OCI-LY7 (cell line): Measurements from ENCODE around the gene TPPP3. TPM values are rescaled to one million over a fixed set of nuclear protein-coding genes. Genes with fewer than 3 reads are reported as not detected.

Experiments
- BruUV-seq: library from RNA; stranded (reverse); fragments of 400-500 nt; replicated peaks from 2 replicates; lab custom pipeline; 2021; lab: Mats Ljungman, UMichigan
- CTCF ChIA-PET: fragments of 300-600 bp; sonication (Branson Sonifier 250); formaldehyde crosslinking; loops from one replicate; lab custom pipeline; 2022; ENCODE audit warnings: antibody characterized with exemption; ENCODE audit not compliant: unreplicated experiment; lab: Charles Lee
- POLR2A ChIA-PET: fragments of 300-600 bp; sonication (Branson Sonifier 250); formaldehyde crosslinking; loops from one replicate; lab custom pipeline; 2022; ENCODE audit warnings: antibody characterized with exemption; lab: Charles Lee
- DNase-seq: peaks from one replicate; pipeline ENCODE4 v3.0.0-alpha.2; 2015; ENCODE audit warnings: low spot score
- H2AFZ ChIP-seq: fragments of 200-600 bp; sonication (generic), shearing (Covaris generic); 2 replicates; pipeline ENCODE4 v1.6.1; 2014; ENCODE audit warnings: mild to moderate bottlenecking, antibody characterized with exemption, low read length, moderate library complexity
- H3K27ac ChIP-seq: fragments of 200-600 bp; sonication (generic); 2 replicates; pipeline ENCODE4 v1.5.1; 2014; ENCODE audit warnings: mixed run types, low read depth, mild to moderate bottlenecking, moderate library complexity, low read length, inconsistent platforms; ENCODE audit not compliant: poor library complexity, severe bottlenecking
- H3K36me3 ChIP-seq: fragments of 200-600 bp; sonication (generic); 2 replicates; pipeline ENCODE4 v1.6.1; 2014; ENCODE audit warnings: mild to moderate bottlenecking, antibody characterized with exemption, low read length, moderate library complexity, mixed read lengths; ENCODE audit not compliant: insufficient read depth
- H3K4me1 ChIP-seq: fragments of 200-600 bp; sonication (generic); 2 replicates; pipeline ENCODE4 v1.5.1; 2014; ENCODE audit warnings: mild to moderate bottlenecking, low read length; ENCODE audit not compliant: insufficient read depth, poor library complexity, severe bottlenecking
- H3K4me2 ChIP-seq: fragments of 200-600 bp; sonication (generic); 2 replicates; pipeline ENCODE4 v1.6.1; 2014; ENCODE audit warnings: mild to moderate bottlenecking, low read length
- H3K4me3 ChIP-seq: fragments of 200-600 bp; sonication (generic); 2 replicates; pipeline ENCODE4 v1.5.1; 2014; ENCODE audit warnings: mild to moderate bottlenecking, low read depth, low read length; ENCODE audit not compliant: poor library complexity, severe bottlenecking
- H3K79me2 ChIP-seq: fragments of 200-600 bp; sonication (generic); 2 replicates; pipeline ENCODE4 v1.6.1; 2016; ENCODE audit warnings: low read depth, mild to moderate bottlenecking, low read length, moderate library complexity, mixed read lengths; ENCODE audit not compliant: insufficient read depth
- H3K9me2 ChIP-seq: fragments of 200-600 bp; sonication (generic); 2 replicates; pipeline ENCODE4 v1.6.1; 2016; ENCODE audit warnings: mild to moderate bottlenecking, low read length, mixed read lengths; ENCODE audit not compliant: insufficient read depth
- H3K9me3 ChIP-seq: fragments of 200-600 bp; sonication (generic); 2 replicates; pipeline ENCODE4 v1.6.1; 2014; ENCODE audit warnings: mild to moderate bottlenecking, mixed run types, low read length, mixed read lengths
- H4K20me1 ChIP-seq: fragments of 200-600 bp; sonication (generic); 2 replicates; pipeline ENCODE4 v1.6.1; 2014; ENCODE audit warnings: mild to moderate bottlenecking, antibody characterized with exemption, low read length, moderate library complexity, mixed read lengths; ENCODE audit not compliant: insufficient read depth
- CTCF ChIP-seq: fragments of 200-600 bp; sonication (generic); conservative IDR thresholded peaks from 2 replicates; pipeline ENCODE4 v1.5.1; 2014; ENCODE audit warnings: mild to moderate bottlenecking, antibody characterized with exemption, low read length, moderate library complexity, mixed read lengths
- EZH2phosphoT487 ChIP-seq: fragments of 200-600 bp; sonication (generic); IDR thresholded peaks from 2 replicates; pipeline ENCODE4 v1.6.1; 2018; ENCODE audit warnings: low read depth, borderline replicate concordance, mild to moderate bottlenecking, mixed run types, antibody characterized with exemption, low read length, moderate library complexity, mixed read lengths
- intact Hi-C: fragments of 100-400 bp; cut with micrococcal nuclease; formaldehyde crosslinking; loops from one replicate; pipeline ENCODE4 v1.10.0; 2022; ENCODE audit not compliant: unreplicated experiment
- total RNA-seq, 2 experiments: library from RNA; depleted of rRNA in 1 of 2; stranded (reverse); fragments of >200 nt in 1 of 2; shearing (Covaris generic) in 1 of 2; gene quantifications; 2 replicates each; pipeline ENCODE4 v1.2.3, GENCODE V29; 2014 to 2022

The TPPP3 gene
- total RNA-seq, 2 experiments from 2014 or later, result not detected

GRCh38 chr16:67413978-67414911, 20.9 kb upstream of the TPPP3 start:
- POLR2A ChIA-PET, result no interaction called here
- TF ChIP-seq EZH2phosphoT487 (no peak), CTCF (no peak)
- BruUV-seq, result no TSS peak

GRCh38 chr16:67412294-67412693, 19.0 kb upstream of the TPPP3 start:
- BruUV-seq, result no TSS peak
- TF ChIP-seq CTCF (no peak), EZH2phosphoT487 (no peak)
- Histone ChIP-seq H3K36me3 (no peaks in the 10 kb centered on the region), H3K27ac (no peak overlapping the region), H2AFZ (no peak overlapping the region), H3K9me2 (no peaks in the 10 kb centered on the region), H3K4me2 (no peak overlapping the region), H3K9me3 (no peaks in the 10 kb centered on the region), H3K4me1 (no peaks in the 10 kb centered on the region), H3K79me2 (no peaks in the 10 kb centered on the region), H4K20me1 (no peaks in the 10 kb centered on the region), H3K4me3 (no peak overlapping the region)
- intact Hi-C loops, result no loop called here
- DNase-seq, result no peak
- ChIA-PET CTCF (no interaction called here), POLR2A (interaction anchor here (0.7 kb wide), 1 partner anchor 146 kb away, joined by 4 read pairs; no protein-coding TSS in a partner anchor)

More at GRCh38 chr16:67413978-67414911, 20.9 kb upstream of the TPPP3 start:
- no peak for DNase-seq
- Histone ChIP-seq H3K9me3 (no peaks in the 10 kb centered on the region), H3K4me3 (no peak overlapping the region), H3K36me3 (no peaks in the 10 kb centered on the region), H3K4me2 (no peak overlapping the region), H3K27ac (no peak overlapping the region), H3K4me1 (no peaks in the 10 kb centered on the region), H3K9me2 (no peaks in the 10 kb centered on the region), H2AFZ (no peak overlapping the region), H4K20me1 (no peaks in the 10 kb centered on the region), H3K79me2 (no peaks in the 10 kb centered on the region)
- CTCF ChIA-PET, result no interaction called here
- intact Hi-C loops, result no loop called here

GRCh38 chr16:67411339-67411738, 18.0 kb upstream of the TPPP3 start:
- no peak for TF ChIP-seq CTCF
- TF ChIP-seq EZH2phosphoT487, result no peak
- intact Hi-C loops, result no loop called here
- no peak for DNase-seq
- no peaks in the 10 kb centered on the region for H3K9me2 ChIP-seq
- H3K79me2 ChIP-seq, result no peaks in the 10 kb centered on the region
- BruUV-seq, result no TSS peak
- no peak overlapping the region for H3K4me2 ChIP-seq
- H3K4me3 ChIP-seq, result no peak overlapping the region
- no peaks in the 10 kb centered on the region for H3K36me3 ChIP-seq
- H2AFZ ChIP-seq, result no peak overlapping the region
- ChIA-PET CTCF (no interaction called here), POLR2A (no interaction called here)
- no peaks in the 10 kb centered on the region for H4K20me1 ChIP-seq
- no peaks in the 10 kb centered on the region for H3K9me3 ChIP-seq
- no peak overlapping the region for H3K27ac ChIP-seq
- H3K4me1 ChIP-seq, result no peaks in the 10 kb centered on the region
